Smooth muscle cell (in vitro differentiated cells): ENCODE measurements around the gene ITGB7. TPM values are rescaled to one million over a fixed set of nuclear protein-coding genes. Genes with fewer than 3 reads are reported as not detected.
"Not testable (repeated sequence)": the region's sequence is repeated elsewhere in the genome, so short reads cannot be mapped to it uniquely, and the experiment has no call there.

Experiments used
- DNase-seq: peaks from one replicate; lab custom pipeline; 2025; ENCODE audit not compliant: unreplicated experiment; lab: John Stamatoyannopoulos, UW
- H2AFZ ChIP-seq: fragments of 200-600 bp; sonication (generic); 2 replicates; pipeline ENCODE4 v1.6.0; 2016; ENCODE audit warnings: antibody characterized with exemption, low read depth, mild to moderate bottlenecking
- H3F3A ChIP-seq: fragments of 200-600 bp; sonication (generic); 2 replicates; pipeline ENCODE4 v1.6.0; 2017; ENCODE audit warnings: antibody characterized with exemption, low read depth
- H3K27ac ChIP-seq: fragments of 200-600 bp; sonication (generic); 2 replicates; pipeline ENCODE4 v1.5.1; 2016; ENCODE audit warnings: low read depth, mild to moderate bottlenecking
- H3K27me3 ChIP-seq: fragments of 200-600 bp; sonication (generic); 2 replicates; pipeline ENCODE4 v1.6.1; 2016; ENCODE audit warnings: low read depth, mild to moderate bottlenecking
- H3K36me3 ChIP-seq: fragments of 200-600 bp; sonication (generic); 2 replicates; pipeline ENCODE4 v1.5.1; 2016; ENCODE audit warnings: low read depth
- H3K4me1 ChIP-seq: fragments of 200-600 bp; sonication (generic); 2 replicates; pipeline ENCODE4 v1.5.1; 2016; ENCODE audit warnings: low read depth
- H3K4me2 ChIP-seq: fragments of 200-600 bp; sonication (generic); 2 replicates; pipeline ENCODE4 v1.6.0; 2016; ENCODE audit warnings: mild to moderate bottlenecking
- H3K4me3 ChIP-seq: fragments of 200-600 bp; sonication (generic); 2 replicates; pipeline ENCODE4 v1.5.1; 2016; ENCODE audit warnings: mild to moderate bottlenecking
- H3K79me2 ChIP-seq: fragments of 200-600 bp; sonication (generic); 2 replicates; pipeline ENCODE4 v1.6.0; 2016; ENCODE audit warnings: low read depth, mild to moderate bottlenecking
- H3K9ac ChIP-seq: fragments of 200-600 bp; sonication (generic); 2 replicates; pipeline ENCODE4 v1.6.0; 2016; ENCODE audit warnings: low read depth
- H3K9me3 ChIP-seq: fragments of 200-600 bp; sonication (generic); replicated peaks from 2 replicates; pipeline ENCODE4 v1.5.1; 2016; ENCODE audit warnings: low read depth
- H4K20me1 ChIP-seq: fragments of 200-600 bp; sonication (generic); 2 replicates; pipeline ENCODE4 v1.6.0; 2016; ENCODE audit warnings: low read depth
- WGBS: methylation state at CpG from one replicate; pipeline ENCODE4 v1.1.7; 2016; ENCODE audit warnings: low lambda C conversion rate; 5-methylcytosine and 5-hydroxymethylcytosine counted together
- polyA plus RNA-seq: library from polyadenylated mRNA; unstranded; fragments of >200 nt; fragmentation: Nextera tagmentation; extraction: Ambion mirVana; gene quantifications from 2 replicates; pipeline ENCODE4 v1.2.1, GENCODE V29; 2016
- total RNA-seq: library from RNA; depleted of rRNA; stranded (reverse); fragments of >200 nt; gene quantifications from 2 replicates; pipeline ENCODE4 v1.2.3, GENCODE V29; 2014
- TF ChIP-seq, protein P1 (sequence below): fragments of 200-600 bp; sonication (generic); IDR thresholded peaks from 2 replicates; pipeline ENCODE4 v1.5.1; 2017; ENCODE audit warnings: borderline replicate concordance, mild to moderate bottlenecking, antibody characterized with exemption; ENCODE audit not compliant: insufficient read depth, poor library complexity, severe bottlenecking

Gene ITGB7
- total and polyA plus RNA-seq, 2 experiments from 2014 or later = 5.8 TPM; not detected in 1

DNA sequence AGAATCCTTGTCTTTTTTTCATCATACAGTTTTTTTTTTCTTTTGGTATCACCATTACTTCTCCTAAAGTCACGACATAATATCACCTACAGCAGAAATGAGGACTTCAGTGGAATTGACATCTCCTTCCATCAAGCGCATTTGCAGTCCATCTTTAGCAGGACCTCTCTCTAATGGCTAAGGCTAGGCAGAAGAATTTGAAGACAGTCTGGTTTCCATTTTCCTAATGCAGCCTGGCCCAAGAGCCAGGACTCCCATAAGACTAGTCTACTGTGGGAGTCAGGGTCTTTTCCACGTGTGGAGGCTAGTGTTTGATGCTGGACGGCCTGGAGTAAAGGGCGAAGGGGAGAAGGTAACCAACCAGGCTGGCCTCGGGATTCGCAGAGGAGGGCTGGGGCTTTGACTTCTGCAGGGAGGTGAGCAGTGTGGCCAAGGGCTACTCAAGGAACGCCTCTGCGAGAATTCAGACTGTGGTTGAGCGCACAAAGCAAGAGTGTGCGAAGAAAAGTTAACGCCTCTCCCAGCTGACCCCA, 27.3 kb downstream of the ITGB7 start:
- no peaks in the 10 kb centered on the region for H3K36me3 ChIP-seq
- peaks cover 11% of the 10 kb centered on the region for H3F3A ChIP-seq
- peak overlapping the region; percentile 97 for H2AFZ ChIP-seq
- H3K27ac ChIP-seq = peak overlapping the region; percentile 94
- DNase-seq = no peak
- TF ChIP-seq, protein P1, sequence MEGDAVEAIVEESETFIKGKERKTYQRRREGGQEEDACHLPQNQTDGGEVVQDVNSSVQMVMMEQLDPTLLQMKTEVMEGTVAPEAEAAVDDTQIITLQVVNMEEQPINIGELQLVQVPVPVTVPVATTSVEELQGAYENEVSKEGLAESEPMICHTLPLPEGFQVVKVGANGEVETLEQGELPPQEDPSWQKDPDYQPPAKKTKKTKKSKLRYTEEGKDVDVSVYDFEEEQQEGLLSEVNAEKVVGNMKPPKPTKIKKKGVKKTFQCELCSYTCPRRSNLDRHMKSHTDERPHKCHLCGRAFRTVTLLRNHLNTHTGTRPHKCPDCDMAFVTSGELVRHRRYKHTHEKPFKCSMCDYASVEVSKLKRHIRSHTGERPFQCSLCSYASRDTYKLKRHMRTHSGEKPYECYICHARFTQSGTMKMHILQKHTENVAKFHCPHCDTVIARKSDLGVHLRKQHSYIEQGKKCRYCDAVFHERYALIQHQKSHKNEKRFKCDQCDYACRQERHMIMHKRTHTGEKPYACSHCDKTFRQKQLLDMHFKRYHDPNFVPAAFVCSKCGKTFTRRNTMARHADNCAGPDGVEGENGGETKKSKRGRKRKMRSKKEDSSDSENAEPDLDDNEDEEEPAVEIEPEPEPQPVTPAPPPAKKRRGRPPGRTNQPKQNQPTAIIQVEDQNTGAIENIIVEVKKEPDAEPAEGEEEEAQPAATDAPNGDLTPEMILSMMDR = no peak
- peak overlapping the region; percentile 76 for H3K9ac ChIP-seq
- 14% methylated on average over 12 of the region's 12 CpGs for WGBS
- H3K27me3 ChIP-seq = no peaks in the 10 kb centered on the region
- peaks cover 19% of the 10 kb centered on the region for H4K20me1 ChIP-seq
- peak overlapping the region; percentile 88 for H3K4me3 ChIP-seq
- peaks cover 23% of the 10 kb centered on the region for H3K79me2 ChIP-seq
- no peaks in the 10 kb centered on the region for H3K9me3 ChIP-seq
- peak overlapping the region; percentile 89 for H3K4me2 ChIP-seq
- peaks cover 28% of the 10 kb centered on the region for H3K4me1 ChIP-seq

DNA sequence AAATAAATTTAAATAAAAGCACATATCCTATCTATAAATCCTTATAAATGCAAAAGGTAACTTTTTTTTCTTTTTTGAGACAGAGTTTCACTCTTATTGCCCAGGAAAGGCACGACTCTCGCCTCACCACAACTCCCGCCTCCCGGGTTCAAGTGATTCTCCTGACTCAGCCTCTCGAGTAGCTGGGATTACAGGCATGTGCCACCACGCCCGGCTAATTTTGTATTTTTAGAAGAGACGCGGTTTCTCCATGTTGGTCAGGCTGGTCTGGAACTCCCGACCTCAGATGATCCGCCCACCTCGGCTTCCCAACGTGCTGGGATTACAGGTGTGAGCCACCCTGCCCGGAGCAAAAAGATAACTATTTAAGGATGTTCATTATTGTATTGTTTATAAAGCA, 28.2 kb downstream of the ITGB7 start:
- not testable (repeated sequence) for H3K4me2 ChIP-seq, H3K27ac ChIP-seq, H3K36me3 ChIP-seq, H2AFZ ChIP-seq, H3K4me3 ChIP-seq, H3K27me3 ChIP-seq, H3K9me3 ChIP-seq, DNase-seq, H3K9ac ChIP-seq
- Histone ChIP-seq H3K79me2 (peaks cover 23% of the 10 kb centered on the region), H3K4me1 (peaks cover 30% of the 10 kb centered on the region), H3F3A (peaks cover 11% of the 10 kb centered on the region), H4K20me1 (peaks cover 13% of the 10 kb centered on the region)
- 94% methylated on average over 14 of the region's 14 CpGs for WGBS

DNA sequence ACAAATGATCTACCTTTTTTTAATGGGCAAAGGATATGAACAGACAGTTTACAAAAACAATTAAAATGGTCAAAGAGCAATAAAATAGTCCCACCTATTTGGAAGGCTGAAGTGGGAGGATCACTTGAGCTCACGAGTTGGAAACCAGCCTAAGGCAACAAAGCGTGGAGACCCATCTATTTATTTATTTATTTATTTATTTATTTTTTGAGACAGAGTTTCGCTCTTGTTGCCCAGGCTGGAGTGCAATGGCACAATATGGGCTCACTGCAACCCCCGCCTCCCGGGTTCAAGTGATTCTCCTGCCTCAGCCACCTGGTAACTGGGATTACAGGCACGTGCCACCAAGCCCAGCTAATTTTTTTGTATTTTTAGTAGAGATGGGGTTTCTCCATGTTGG, 29.6 kb downstream of the ITGB7 start:
- not testable (repeated sequence) for H3K36me3 ChIP-seq, H3K4me3 ChIP-seq, H4K20me1 ChIP-seq, H3K9ac ChIP-seq, H3K27ac ChIP-seq, H3K4me2 ChIP-seq, H3K27me3 ChIP-seq, DNase-seq, H3K9me3 ChIP-seq, H2AFZ ChIP-seq
- peaks cover 15% of the 10 kb centered on the region for H3K79me2 ChIP-seq
- H3K4me1 ChIP-seq = peaks cover 22% of the 10 kb centered on the region
- WGBS = 97% methylated on average over 6 of the region's 6 CpGs
- H3F3A ChIP-seq = peaks cover 11% of the 10 kb centered on the region

DNA sequence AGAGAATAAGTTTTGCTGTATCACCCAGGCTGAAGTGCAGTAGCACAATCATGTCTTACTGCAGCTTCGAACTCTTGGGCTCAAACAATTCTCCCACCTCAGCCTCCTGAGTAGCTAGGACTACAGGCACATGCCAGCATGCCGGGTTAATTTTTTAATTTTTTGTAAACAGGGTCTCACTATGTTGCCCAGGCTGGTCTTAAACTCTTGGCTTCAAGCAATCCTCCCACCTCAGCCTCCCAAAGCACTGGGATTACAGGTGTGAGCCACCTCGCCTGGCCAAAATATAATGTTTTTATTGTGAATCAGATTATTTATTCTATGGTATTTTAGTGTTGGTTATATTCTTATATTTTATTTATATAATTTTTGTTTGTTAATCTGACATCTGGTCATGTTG, 30.3 kb downstream of the ITGB7 start:
- TF ChIP-seq, protein P1 = no peak
- H3K9ac ChIP-seq = no peak overlapping the region
- peaks cover 16% of the 10 kb centered on the region for H3K4me1 ChIP-seq
- H3K4me2 ChIP-seq = no peak overlapping the region
- H3K9me3 ChIP-seq = no peaks in the 10 kb centered on the region
- H4K20me1 ChIP-seq = no peaks in the 10 kb centered on the region
- H3K4me3 ChIP-seq = no peak overlapping the region
- DNase-seq = no peak
- whole genome bisulfite sequencing = 97% methylated on average over 3 of the region's 3 CpGs
- no peak overlapping the region for H2AFZ ChIP-seq
- H3K36me3 ChIP-seq = no peaks in the 10 kb centered on the region
- H3K79me2 ChIP-seq = peaks cover 8% of the 10 kb centered on the region
- no peaks in the 10 kb centered on the region for H3K27me3 ChIP-seq
- H3K27ac ChIP-seq = no peak overlapping the region
- H3F3A ChIP-seq = peaks cover 11% of the 10 kb centered on the region
